MCF 10A (cell line): ENCODE results near the gene NCOA4. TPM values are rescaled to one million over a fixed set of nuclear protein-coding genes. Genes with fewer than 3 reads are reported as not detected.

Experiments used
- BruUV-seq: library from RNA; stranded (reverse); fragments of 400-500 nt; replicated peaks from 2 replicates; lab custom pipeline; 2021; lab: Mats Ljungman, UMichigan
- CTCF ChIA-PET: fragments of 300-600 bp; sonication (Branson Sonifier 250); formaldehyde crosslinking; extraction: SDS; loops from one replicate; lab custom pipeline; 2021; ENCODE audit warnings: antibody characterized with exemption, inconsistent platforms; lab: Yijun Ruan, JAX
- POLR2A ChIA-PET: fragments of 300-600, 350-650 bp; sonication (Branson Sonifier 250); formaldehyde crosslinking; extraction: SDS; loops from one replicate; lab custom pipeline; 2020; ENCODE audit warnings: antibody characterized with exemption, inconsistent platforms; lab: Yijun Ruan, JAX
- DNase-seq: peaks from one replicate; pipeline ENCODE4 v3.0.0-alpha.2; 2018; ENCODE audit not compliant: unreplicated experiment
- H3K27ac Mint-ChIP-seq: one replicate; pipeline ENCODE4 v1.8.0; 2022; ENCODE audit warnings: mild to moderate bottlenecking, low read depth, mixed read lengths; ENCODE audit not compliant: unreplicated experiment
- H3K27me3 Mint-ChIP-seq: one replicate; pipeline ENCODE4 v1.8.0; 2022; ENCODE audit warnings: mixed read lengths; ENCODE audit not compliant: insufficient read depth, unreplicated experiment
- H3K36me3 Mint-ChIP-seq: one replicate; pipeline ENCODE4 v1.8.0; 2022; ENCODE audit warnings: mild to moderate bottlenecking, moderate library complexity, mixed read lengths; ENCODE audit not compliant: insufficient read depth, unreplicated experiment
- H3K4me1 Mint-ChIP-seq: one replicate; pipeline ENCODE4 v1.8.0; 2022; ENCODE audit warnings: mixed read lengths; ENCODE audit not compliant: insufficient read depth, unreplicated experiment
- H3K4me3 Mint-ChIP-seq: one replicate; pipeline ENCODE4 v1.8.0; 2022; ENCODE audit warnings: mild to moderate bottlenecking, moderate library complexity, mixed read lengths; ENCODE audit not compliant: unreplicated experiment
- H3K9me3 Mint-ChIP-seq: one replicate; pipeline ENCODE4 v1.8.0; 2022; ENCODE audit warnings: mixed read lengths; ENCODE audit not compliant: unreplicated experiment
- CTCF ChIP-seq: fragments of 200-600 bp; IDR thresholded peaks from one replicate; pipeline ENCODE4 v1.8.0; 2022; ENCODE audit warnings: antibody characterized with exemption, mild to moderate bottlenecking; ENCODE audit not compliant: unreplicated experiment
- intact Hi-C: fragments of 100-400 bp; cut with micrococcal nuclease; formaldehyde crosslinking; loops from 2 replicates; pipeline ENCODE4 v1.14.1; 2022
- total RNA-seq: library from RNA; stranded (reverse); gene quantifications from 2 replicates; pipeline ENCODE4 v1.2.3, GENCODE V29; 2022

NCOA4 gene
- total RNA-seq, 1 experiment from 2014 or later = 81.6 TPM

GRCh38 chr10:46020344-46020657, 10.1 kb downstream of the NCOA4 start:
- ChIA-PET CTCF (interaction anchor here (0.7 to 2.2 kb wide), 5 partner anchors 9 to 46 kb away, joined by 4 to 21 read pairs (median 5); no protein-coding TSS in a partner anchor), POLR2A (interaction anchor here (1.5 to 4.0 kb wide), 4 partner anchors 9 to 15 kb away, joined by 6 to 34 read pairs (median 9); no protein-coding TSS in a partner anchor)
- peaks cover 39% of the 10 kb centered on the region for H3K4me1 Mint-ChIP-seq
- H3K9me3 Mint-ChIP-seq = no peaks in the 10 kb centered on the region
- no peak overlapping the region for H3K4me3 Mint-ChIP-seq
- no peaks in the 10 kb centered on the region for H3K27me3 Mint-ChIP-seq
- intact Hi-C loops = loop anchor here (10.0 kb wide), 1 partner anchor 1016 kb away; the partner anchor contains the start of gene ZNF22
- BruUV-seq = no TSS peak
- peaks cover 29% of the 10 kb centered on the region for H3K36me3 Mint-ChIP-seq
- TF ChIP-seq CTCF = no peak
- H3K27ac Mint-ChIP-seq = no peak overlapping the region
- DNase-seq = no peak

GRCh38 chr10:46019569-46020343, 10.7 kb downstream of the NCOA4 start:
- peaks cover 34% of the 10 kb centered on the region for H3K4me1 Mint-ChIP-seq
- intact Hi-C loops = loop anchor here (10.0 kb wide), 1 partner anchor 1015 kb away; the partner anchor contains the start of gene ZNF22

GRCh38 chr10:46019177-46019528, 11.3 kb downstream of the NCOA4 start:
- POLR2A ChIA-PET = interaction anchor here (0.9 to 4.0 kb wide), 5 partner anchors 9 to 47 kb away, joined by 3 to 34 read pairs (median 5); partner anchors contain the start of genes NCOA4 and TIMM23
- H3K4me1 Mint-ChIP-seq = peaks cover 29% of the 10 kb centered on the region
- no peaks in the 10 kb centered on the region for H3K9me3 Mint-ChIP-seq
- H3K36me3 Mint-ChIP-seq = peaks cover 41% of the 10 kb centered on the region
- no TSS peak for BruUV-seq
- no peak for DNase-seq
- no peak overlapping the region for H3K27ac Mint-ChIP-seq
- TF ChIP-seq CTCF = no peak
- CTCF ChIA-PET = interaction anchor here (0.6 to 0.8 kb wide), 2 partner anchors 11 to 1323 kb away, joined by 4 read pairs; no protein-coding TSS in a partner anchor
- H3K27me3 Mint-ChIP-seq = no peaks in the 10 kb centered on the region
- no peak overlapping the region for H3K4me3 Mint-ChIP-seq
- intact Hi-C loops = no loop called here

More at GRCh38 chr10:46019569-46020343, 10.7 kb downstream of the NCOA4 start:
- TF ChIP-seq CTCF = no peak
- ChIA-PET POLR2A (interaction anchor here (0.9 to 4.0 kb wide), 7 partner anchors 9 to 47 kb away, joined by 3 to 34 read pairs (median 6); partner anchors contain the start of genes NCOA4 and TIMM23), CTCF (interaction anchor here (0.7 to 2.2 kb wide), 4 partner anchors 10 to 46 kb away, joined by 4 to 21 read pairs (median 6); no protein-coding TSS in a partner anchor)
- H3K27me3 Mint-ChIP-seq = no peaks in the 10 kb centered on the region
- no peak for DNase-seq
- no peak overlapping the region for H3K4me3 Mint-ChIP-seq
- no TSS peak for BruUV-seq
- H3K9me3 Mint-ChIP-seq = no peaks in the 10 kb centered on the region
- H3K36me3 Mint-ChIP-seq = peaks cover 35% of the 10 kb centered on the region
- H3K27ac Mint-ChIP-seq = no peak overlapping the region

- H3K4me1 Mint-ChIP-seq = peaks cover 27% of the 10 kb centered on the region
- no peak for TF ChIP-seq CTCF
Observed at GRCh38 chr10:46018453-46019176, 11.8 kb downstream of the NCOA4 start.

More at GRCh38 chr10:46018453-46019176, 11.8 kb downstream of the NCOA4 start:
- Mint-ChIP-seq H3K27me3 (no peaks in the 10 kb centered on the region), H3K9me3 (no peaks in the 10 kb centered on the region), H3K27ac (no peak overlapping the region), H3K4me3 (no peak overlapping the region), H3K36me3 (peaks cover 46% of the 10 kb centered on the region)
- ChIA-PET CTCF (interaction anchor here (0.6 to 1.0 kb wide), 3 partner anchors 11 to 1323 kb away, joined by 4 to 7 read pairs (median 4); no protein-coding TSS in a partner anchor), POLR2A (interaction anchor here (0.9 to 4.0 kb wide), 7 partner anchors 8 to 46 kb away, joined by 3 to 34 read pairs (median 4); partner anchors contain the start of genes NCOA4 and TIMM23)
- BruUV-seq = no TSS peak
- intact Hi-C loops = no loop called here
- DNase-seq = no peak
